Suppressor macrophage treated with lipopolysaccharide for 1 hour (primary cell): ENCODE data around the gene MOXD1.
"Not testable (repeated sequence)": the region's sequence is repeated elsewhere in the genome, so short reads cannot be mapped to it uniquely, and the experiment has no call there.

ENCODE experiments used
- DNase-seq, 3 donors: peaks; one replicate each; pipeline ENCODE4 v3.0.0-alpha.2; 2020 to 2022

The MOXD1 gene

GRCh38 chr6:132395015-132395597 is 6.2 kb downstream of the MOXD1 start:
- no peak for DNase-seq

DNA sequence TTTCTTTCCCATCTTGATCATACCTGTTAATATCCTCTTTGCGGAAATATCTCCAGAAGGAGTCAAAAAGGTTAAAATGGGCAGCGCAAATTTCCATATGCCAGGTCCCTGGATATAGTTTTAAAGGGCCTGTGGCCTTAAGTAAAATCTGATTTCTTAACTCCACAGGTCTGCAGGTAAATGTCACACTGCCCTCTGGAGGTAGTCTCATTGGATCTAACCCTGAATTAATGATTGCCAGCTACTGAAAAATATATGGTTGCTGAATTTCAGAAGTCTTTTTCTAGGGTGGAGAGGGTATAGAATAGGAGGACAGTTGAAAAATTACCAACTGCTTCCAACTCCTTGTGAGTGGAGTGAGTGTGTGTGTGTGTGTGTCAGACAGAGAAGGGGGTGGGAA is 8.5 kb downstream of the MOXD1 start:
- peak in 1 of 3 donors; percentile 5 for DNase-seq

GRCh38 chr6:132392270-132392646 is 9.0 kb downstream of the MOXD1 start:
- no peak for DNase-seq

DNA sequence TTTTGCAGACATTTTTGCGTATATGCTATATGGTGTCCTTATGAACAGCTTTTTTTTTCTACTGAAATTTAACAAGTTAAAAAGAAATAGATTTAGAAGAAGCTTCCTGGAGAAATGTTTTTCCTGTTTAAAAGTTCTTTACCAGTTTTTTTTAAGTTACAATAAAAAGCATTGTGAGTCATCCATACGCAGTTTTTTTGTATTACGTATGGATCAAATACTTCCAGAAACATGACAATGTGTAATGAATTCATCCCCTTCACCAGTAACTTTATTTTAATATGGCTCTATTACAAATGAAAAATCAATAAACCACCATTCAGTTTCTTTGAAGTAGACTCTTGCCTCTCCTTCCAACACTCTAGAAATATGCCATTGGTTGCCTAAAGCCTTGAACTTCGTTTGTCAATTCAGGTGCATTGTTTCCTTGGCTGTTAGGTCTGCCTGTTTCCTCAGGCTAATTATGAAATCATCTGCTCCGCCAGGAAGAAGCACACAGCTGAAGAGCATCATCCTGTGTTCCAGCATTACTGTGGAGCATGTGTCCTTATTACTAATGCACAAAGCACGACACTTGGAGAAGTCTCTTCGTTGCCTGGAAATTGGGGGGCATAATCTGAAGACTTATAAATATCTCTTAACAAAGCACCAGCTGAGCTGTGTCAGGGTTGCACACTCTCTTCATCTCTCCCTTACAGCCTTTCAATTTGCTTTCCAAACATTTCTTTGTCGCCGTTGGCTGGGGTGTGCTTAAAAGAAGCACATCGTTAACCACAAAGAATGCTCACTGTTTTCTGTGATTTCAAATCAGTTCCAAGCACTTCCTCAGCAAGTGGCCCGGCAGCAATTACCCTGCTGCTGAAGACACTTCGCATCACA is 9.6 kb downstream of the MOXD1 start:
- no peak for DNase-seq

DNA sequence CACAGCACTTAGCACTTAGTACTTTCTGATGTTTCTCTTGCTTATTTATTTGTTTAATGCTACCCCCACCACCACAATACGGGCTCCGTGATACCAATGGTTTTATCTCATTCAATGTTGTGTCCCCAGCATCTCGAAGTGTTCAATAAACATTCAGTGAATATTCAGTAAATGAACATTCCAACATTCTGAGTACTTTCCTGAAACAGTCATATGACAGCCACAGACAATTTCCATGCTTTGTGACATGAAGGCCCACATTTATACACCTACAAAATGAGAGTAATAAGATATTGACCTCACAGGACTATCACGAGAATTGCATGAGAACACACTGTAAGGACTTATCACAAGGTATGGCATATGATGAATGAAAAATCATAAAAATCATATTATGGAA is 10.8 kb downstream of the MOXD1 start:
- no peak for DNase-seq

- DNase-seq: no peak
Measured at GRCh38 chr6:132390017-132390416, 11.3 kb downstream of the MOXD1 start.

DNA sequence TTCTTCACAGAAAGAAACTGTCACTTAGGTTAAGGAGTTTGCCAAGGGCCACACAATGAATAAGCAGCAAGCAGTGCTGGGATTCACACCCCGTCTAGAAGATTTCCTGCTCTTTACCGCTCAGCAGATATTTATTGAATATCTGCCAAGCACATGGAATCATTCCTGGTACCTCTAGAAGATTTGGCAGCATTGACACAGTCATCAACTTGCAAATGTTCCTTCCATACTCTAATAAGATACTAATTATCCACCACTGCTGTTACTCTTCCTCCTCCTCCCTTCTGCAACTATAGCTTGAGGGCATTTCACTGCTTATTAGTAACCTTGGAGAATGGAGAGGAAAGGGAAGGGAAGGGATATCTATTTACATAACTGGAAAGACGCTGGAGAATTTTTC is 13.0 kb downstream of the MOXD1 start:
- DNase-seq: no peak

- no peak for DNase-seq
Measured at GRCh38 chr6:132382630-132383175, 18.6 kb downstream of the MOXD1 start.

GRCh38 chr6:132381381-132381780 is 19.9 kb downstream of the MOXD1 start:
- no peak for DNase-seq

- no peak for DNase-seq
Measured at GRCh38 chr6:132380358-132381029, 20.8 kb downstream of the MOXD1 start.

DNA sequence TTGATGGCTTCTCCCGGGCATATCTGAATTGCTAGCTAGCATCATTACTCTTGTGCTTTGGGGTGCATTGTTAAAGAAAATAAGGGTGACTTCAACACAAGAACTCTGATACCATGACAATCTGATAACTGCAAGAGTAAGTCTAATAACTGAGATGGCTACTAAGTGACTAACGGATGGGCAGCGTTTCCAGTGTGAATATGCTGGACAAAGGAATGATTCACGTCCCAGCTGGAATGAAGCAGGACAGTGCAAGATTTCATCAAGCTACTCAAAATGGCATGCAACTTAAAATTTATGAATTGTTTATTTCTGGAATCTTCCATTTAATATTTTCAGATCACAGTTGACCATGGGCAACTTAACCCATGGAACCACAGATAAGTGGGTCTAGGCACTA is 31.7 kb downstream of the MOXD1 start:
- no peak for DNase-seq

- no peak for DNase-seq
Measured at GRCh38 chr6:132368916-132369481, 32.3 kb downstream of the MOXD1 start.

GRCh38 chr6:132365281-132365907 is 35.9 kb downstream of the MOXD1 start:
- no peak for DNase-seq

GRCh38 chr6:132364306-132365074 is 36.8 kb downstream of the MOXD1 start:
- no peak for DNase-seq

DNA sequence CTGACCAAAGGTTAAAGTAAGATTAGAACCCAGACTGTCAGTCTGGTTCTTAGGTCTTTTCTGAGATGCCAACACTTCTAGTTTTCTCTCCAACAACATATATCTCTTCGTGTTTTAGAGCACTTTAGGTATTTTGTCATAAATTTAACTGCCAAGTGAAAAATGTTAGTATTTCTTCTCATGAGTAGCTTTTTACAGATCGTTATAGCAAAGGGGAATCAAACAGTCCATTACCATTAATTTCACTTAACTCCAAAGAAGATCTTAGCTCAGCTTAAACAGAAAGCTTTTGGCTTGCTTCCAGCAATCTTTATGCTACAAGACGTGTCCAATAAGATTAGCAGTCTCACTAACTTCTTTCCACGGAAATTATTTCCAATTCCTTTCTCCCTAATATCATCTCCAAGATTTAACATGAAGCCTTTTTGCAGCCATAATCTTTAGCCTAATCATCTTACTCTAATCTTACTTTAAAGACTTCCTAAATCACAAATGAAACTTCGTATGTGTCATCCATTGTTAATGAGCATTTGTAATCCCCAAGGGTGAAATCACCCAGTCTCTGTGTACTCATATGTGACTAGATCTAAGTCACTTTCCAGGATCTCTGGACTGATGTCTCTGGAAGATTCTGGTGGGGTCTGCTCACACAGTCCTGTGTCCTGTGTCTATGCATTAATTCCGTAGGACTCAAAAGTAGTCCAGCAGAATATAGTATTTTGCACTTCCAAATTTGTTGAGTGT is 38.7 kb downstream of the MOXD1 start:
- DNase-seq: no peak

- DNase-seq: no peak
Measured at GRCh38 chr6:132361101-132361500, 40.2 kb downstream of the MOXD1 start.

DNA sequence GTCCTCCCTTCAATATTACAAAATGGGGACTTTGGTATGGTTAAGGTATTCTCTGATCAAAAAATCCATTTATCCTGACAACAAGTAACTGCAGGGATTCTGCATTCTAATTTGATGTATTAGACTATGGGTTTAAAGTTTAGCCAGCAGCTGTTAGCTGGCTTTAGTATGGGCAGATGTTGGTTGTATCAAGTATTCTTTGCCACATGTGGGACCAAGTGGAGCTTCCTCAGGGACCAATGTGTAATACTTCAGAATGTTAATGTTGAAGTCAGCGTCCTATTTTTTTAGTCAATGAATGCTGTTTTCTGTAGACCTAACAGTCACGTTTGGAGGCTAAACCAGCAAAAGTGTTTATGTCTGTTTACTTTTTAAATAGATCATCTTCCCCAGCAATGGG is 41.4 kb downstream of the MOXD1 start:
- DNase-seq: no peak

- DNase-seq: peak in 1 of 3 donors; percentile 10
Measured at GRCh38 chr6:132357120-132357519, 44.2 kb downstream of the MOXD1 start.

- DNase-seq: peak; percentile 35 to 67 (median 46)
Measured at GRCh38 chr6:132354517-132355167, 46.6 kb downstream of the MOXD1 start.

GRCh38 chr6:132351986-132352385 is 49.3 kb downstream of the MOXD1 start:
- DNase-seq: not testable (repeated sequence)

DNA sequence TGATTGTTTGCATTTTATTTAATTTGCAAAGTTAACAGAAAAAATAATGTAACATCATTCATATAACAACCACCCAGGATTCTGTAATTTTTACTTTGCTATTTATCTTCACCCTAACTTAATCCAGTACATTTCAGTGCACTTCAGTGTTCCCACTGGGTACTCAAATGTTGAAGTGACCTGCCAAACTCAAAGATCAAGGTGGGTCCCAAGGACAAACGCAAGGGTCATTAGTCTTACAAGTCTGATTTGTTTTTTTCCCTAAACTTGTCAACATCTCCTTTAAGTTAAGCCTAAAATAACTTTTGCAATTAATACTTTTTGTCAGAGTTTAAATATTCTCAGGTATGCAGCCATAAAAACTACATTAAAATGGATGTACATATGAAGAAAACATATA is 53.0 kb downstream of the MOXD1 start:
- no peak for DNase-seq
